Neural progenitor cell (in vitro differentiated cells): Measurements from ENCODE around the gene TCEANC2. TPM values are rescaled to one million over a fixed set of nuclear protein-coding genes. Genes with fewer than 3 reads are reported as not detected.

Source experiments
- DNase-seq: peaks from one replicate; pipeline ENCODE4 v3.0.0-alpha.2; 2016; ENCODE audit warnings: low spot score
- H2AFZ ChIP-seq: fragments of 200-600 bp; sonication (generic); replicated peaks from 2 replicates; pipeline ENCODE4 v1.6.1; 2016; ENCODE audit warnings: antibody characterized with exemption
- H3F3A ChIP-seq: fragments of 200-600 bp; sonication (generic); 2 replicates; pipeline ENCODE4 v1.6.1; 2016; ENCODE audit warnings: antibody characterized with exemption, low read depth
- H3K27ac ChIP-seq: fragments of 200-600 bp; sonication (generic); 2 replicates; pipeline ENCODE4 v1.5.1; 2016; ENCODE audit warnings: mild to moderate bottlenecking
- H3K27me3 ChIP-seq: fragments of 200-600 bp; sonication (generic); 2 replicates; pipeline ENCODE4 v1.6.1; 2016; ENCODE audit warnings: mild to moderate bottlenecking, moderate library complexity
- H3K36me3 ChIP-seq: fragments of 200-600 bp; sonication (generic); 2 replicates; pipeline ENCODE4 v1.5.1; 2016
- H3K4me1 ChIP-seq: fragments of 200-600 bp; sonication (generic); 2 replicates; pipeline ENCODE4 v1.6.1; 2016; ENCODE audit warnings: mixed run types
- H3K4me2 ChIP-seq: fragments of 200-600 bp; sonication (generic); 2 replicates; pipeline ENCODE4 v1.6.1; 2016
- H3K4me3 ChIP-seq: fragments of 200-600 bp; sonication (generic); 2 replicates; pipeline ENCODE4 v1.5.1; 2016
- H3K79me2 ChIP-seq: fragments of 200-600 bp; sonication (generic); 2 replicates; pipeline ENCODE4 v1.6.1; 2016; ENCODE audit warnings: low read depth
- H3K9ac ChIP-seq: fragments of 200-600 bp; sonication (generic); 2 replicates; pipeline ENCODE4 v1.6.1; 2016
- H3K9me3 ChIP-seq: fragments of 200-600 bp; sonication (generic); 2 replicates; pipeline ENCODE4 v1.5.1; 2016; ENCODE audit warnings: low read depth
- H4K20me1 ChIP-seq: fragments of 200-600 bp; sonication (generic); 2 replicates; pipeline ENCODE4 v1.6.1; 2016; ENCODE audit warnings: low read depth
- H3K27ac Mint-ChIP-seq: 3 replicates; pipeline ENCODE4 v1.8.0; 2021; ENCODE audit warnings: mixed read lengths
- H3K27me3 Mint-ChIP-seq: 2 replicates; pipeline ENCODE4 v1.8.0; 2022; ENCODE audit warnings: low read depth, mild to moderate bottlenecking, inconsistent platforms, moderate library complexity, mixed read lengths; ENCODE audit not compliant: insufficient read depth
- H3K36me3 Mint-ChIP-seq: 3 replicates; pipeline ENCODE4 v1.8.0; 2021; ENCODE audit warnings: mixed read lengths
- H3K4me1 Mint-ChIP-seq: 3 replicates; pipeline ENCODE4 v1.8.0; 2021; ENCODE audit warnings: mixed read lengths
- H3K4me3 Mint-ChIP-seq: 3 replicates; pipeline ENCODE4 v1.8.0; 2021; ENCODE audit warnings: mild to moderate bottlenecking, moderate library complexity, mixed read lengths
- H3K9me3 Mint-ChIP-seq: 3 replicates; pipeline ENCODE4 v1.8.0; 2020; ENCODE audit warnings: mixed read lengths
- CTCF ChIP-seq: fragments of 200-600 bp; sonication (generic); IDR thresholded peaks from 2 replicates; pipeline ENCODE4 v1.5.1; 2017; ENCODE audit warnings: antibody characterized with exemption, mild to moderate bottlenecking
- EZH2 ChIP-seq: fragments of 200-600 bp; sonication (generic); IDR thresholded peaks from 2 replicates; pipeline ENCODE4 v1.6.1; 2017; ENCODE audit warnings: antibody characterized with exemption, mild to moderate bottlenecking, moderate library complexity
- EZH2phosphoT487 ChIP-seq: fragments of 200-600 bp; sonication (generic); IDR thresholded peaks from 2 replicates; pipeline ENCODE4 v1.6.1; 2017; ENCODE audit warnings: antibody characterized with exemption
- total RNA-seq: library from RNA; depleted of rRNA; stranded (reverse); fragments of >200 nt; gene quantifications from 2 replicates; pipeline ENCODE4 v1.2.3, GENCODE V29; 2015; ENCODE audit warnings: low replicate concordance

The TCEANC2 gene
- total RNA-seq, 1 donor from 2014 or later: 11.6 TPM

DNA sequence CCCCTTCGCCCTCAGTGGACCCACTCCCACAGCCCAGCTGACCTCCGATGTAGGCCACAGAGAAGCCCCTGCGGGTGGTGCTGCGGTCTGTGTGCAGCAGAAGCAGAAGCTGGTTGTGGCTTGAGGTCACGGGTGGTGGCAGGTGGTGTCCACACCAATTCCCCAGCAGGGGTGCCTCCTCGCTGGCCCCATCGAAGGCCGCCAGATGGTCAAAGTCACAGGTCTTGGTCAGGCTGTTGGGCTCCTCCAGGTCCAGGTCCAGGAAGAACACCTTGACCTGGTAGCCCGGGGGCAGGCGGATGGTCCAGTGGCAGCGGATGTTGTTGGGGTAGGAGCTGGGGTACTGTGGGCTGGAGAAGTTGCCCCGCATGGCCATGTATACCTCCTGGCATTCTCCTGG, 86.3 kb downstream of the TCEANC2 start:
- peaks cover 13% of the 10 kb centered on the region for H3K27me3 Mint-ChIP-seq
- H3K36me3 Mint-ChIP-seq: no peaks in the 10 kb centered on the region
- peaks cover 43% of the 10 kb centered on the region for H3K4me1 Mint-ChIP-seq
- Histone ChIP-seq H2AFZ (no peak overlapping the region), H3K27ac (no peak overlapping the region), H4K20me1 (no peaks in the 10 kb centered on the region), H3K79me2 (no peaks in the 10 kb centered on the region), H3K4me2 (no peak overlapping the region), H3K36me3 (no peaks in the 10 kb centered on the region), H3K9ac (no peak overlapping the region), H3K4me3 (no peak overlapping the region), H3K9me3 (no peaks in the 10 kb centered on the region), H3F3A (peaks cover 9% of the 10 kb centered on the region), H3K27me3 (no peaks in the 10 kb centered on the region), H3K4me1 (peaks cover 26% of the 10 kb centered on the region)
- TF ChIP-seq EZH2 (no peak), CTCF (no peak), EZH2phosphoT487 (no peak)
- no peak overlapping the region for H3K4me3 Mint-ChIP-seq
- H3K9me3 Mint-ChIP-seq: peaks cover 2% of the 10 kb centered on the region
- no peak overlapping the region for H3K27ac Mint-ChIP-seq
- DNase-seq: no peak

GRCh38 chr1:54142146-54142900, 88.9 kb downstream of the TCEANC2 start:
- peaks cover 18% of the 10 kb centered on the region for H3K4me1 Mint-ChIP-seq
- no peaks in the 10 kb centered on the region for H4K20me1 ChIP-seq
- no peak for DNase-seq
- TF ChIP-seq CTCF (no peak), EZH2phosphoT487 (no peak), EZH2 (no peak)
- H3K27ac Mint-ChIP-seq: no peak overlapping the region
- H3K79me2 ChIP-seq: no peaks in the 10 kb centered on the region
- no peaks in the 10 kb centered on the region for H3K36me3 Mint-ChIP-seq
- no peaks in the 10 kb centered on the region for H3K27me3 ChIP-seq
- no peaks in the 10 kb centered on the region for H3F3A ChIP-seq
- no peak overlapping the region for H3K4me3 Mint-ChIP-seq
- H3K4me1 ChIP-seq: peaks cover 6% of the 10 kb centered on the region
- peaks cover 9% of the 10 kb centered on the region for H3K27me3 Mint-ChIP-seq
- no peak overlapping the region for H3K9ac ChIP-seq
- H3K4me2 ChIP-seq: no peak overlapping the region
- no peak overlapping the region for H3K27ac ChIP-seq
- no peaks in the 10 kb centered on the region for H3K9me3 ChIP-seq
- peaks cover 2% of the 10 kb centered on the region for H3K9me3 Mint-ChIP-seq
- no peak overlapping the region for H3K4me3 ChIP-seq
- H3K36me3 ChIP-seq: no peaks in the 10 kb centered on the region
- H2AFZ ChIP-seq: no peak overlapping the region

- H3K9me3 ChIP-seq: no peaks in the 10 kb centered on the region
- peaks cover 5% of the 10 kb centered on the region for H3K4me1 Mint-ChIP-seq
- H3K4me1 ChIP-seq: no peaks in the 10 kb centered on the region
- H3K36me3 ChIP-seq: no peaks in the 10 kb centered on the region
- H3K9me3 Mint-ChIP-seq: peaks cover 2% of the 10 kb centered on the region
- H3F3A ChIP-seq: no peaks in the 10 kb centered on the region
- TF ChIP-seq EZH2phosphoT487: no peak
- TF ChIP-seq EZH2: no peak
- TF ChIP-seq CTCF: no peak
- no peaks in the 10 kb centered on the region for H4K20me1 ChIP-seq
- no peaks in the 10 kb centered on the region for H3K79me2 ChIP-seq
- no peaks in the 10 kb centered on the region for H3K36me3 Mint-ChIP-seq
- no peak overlapping the region for H3K27ac Mint-ChIP-seq
- no peak overlapping the region for H2AFZ ChIP-seq
- no peaks in the 10 kb centered on the region for H3K27me3 ChIP-seq
- H3K27ac ChIP-seq: no peak overlapping the region
- H3K4me2 ChIP-seq: no peak overlapping the region
- no peak overlapping the region for H3K4me3 Mint-ChIP-seq
- H3K27me3 Mint-ChIP-seq: peaks cover 6% of the 10 kb centered on the region
- DNase-seq: no peak
- H3K9ac ChIP-seq: no peak overlapping the region
- no peak overlapping the region for H3K4me3 ChIP-seq
These were observed 91.0 kb downstream of the TCEANC2 start for GRCh38 chr1:54144366-54144765.
